Gastrocnemius medialis (tissue), 4 donors: ENCODE data around the gene ERICH6B. TPM values are rescaled to one million over a fixed set of nuclear protein-coding genes. Genes with fewer than 3 reads are reported as not detected.

ENCODE experiments used
- ATAC-seq, 2 donors: fragments of 150-250 bp; one replicate each; pipeline ENCODE4 v1.9.1; 2016
- DNase-seq, 2 donors: peaks; one replicate each; pipeline ENCODE4 v3.0.0-alpha.2; 2019
- H3K27ac ChIP-seq, 4 donors: fragments of 200-600 bp; sonication (generic); 1 replicate in 1 of 4; 2 replicates in 3 of 4; pipeline ENCODE4 v1.5.1; 2016 to 2018; ENCODE audit warnings: mild to moderate bottlenecking in 2 of 4, moderate library complexity in 1 of 4
- H3K27me3 ChIP-seq, 3 donors: fragments of 200-600 bp; sonication (generic) in 2 of 3; 1 replicate in 1 of 3; 2 replicates in 2 of 3; pipeline versions ENCODE4 v1.5.1 to v1.6.0; 2016 to 2019; ENCODE audit warnings: mild to moderate bottlenecking in 1 of 3, moderate library complexity in 1 of 3
- H3K36me3 ChIP-seq, 2 donors: fragments of 200-600 bp; sonication (generic) in 1 of 2; one replicate each; pipeline ENCODE4 v1.5.1; 2017 to 2018
- H3K4me1 ChIP-seq, 2 donors: fragments of 200-600 bp; sonication (generic) in 1 of 2; one replicate each; pipeline ENCODE4 v1.5.1; 2016 to 2017; ENCODE audit warnings: mild to moderate bottlenecking in 2 of 2
- H3K4me3 ChIP-seq, 4 donors: fragments of 200-600 bp; sonication (generic) in 3 of 4; 1 replicate in 1 of 4; 2 replicates in 3 of 4; pipeline ENCODE4 v1.5.1; 2016 to 2019; ENCODE audit warnings: mild to moderate bottlenecking in 2 of 4
- H3K9me3 ChIP-seq, 3 donors: fragments of 200-600 bp; sonication (generic) in 2 of 3; 1 replicate in 1 of 3; 2 replicates in 2 of 3; pipeline ENCODE4 v1.5.1; 2016 to 2019
- POLR2A ChIP-seq, 2 donors: fragments of 450-650 bp; IDR thresholded peaks; one replicate each; pipeline ENCODE4 v1.6.1; 2017; ENCODE audit warnings: antibody characterized with exemption in 2 of 2, mild to moderate bottlenecking in 2 of 2, moderate library complexity in 2 of 2
- in situ Hi-C, 4 donors: fragments of 200-750 bp; cut with MboI; loops; one replicate each; pipeline versions ENCODE4 v1.15.0 to v1.8.0; 2017; ENCODE audit warnings: low sequenced_read_pairs in 4 of 4
- intact Hi-C: fragments of 100-400 bp; cut with DNase I; formaldehyde crosslinking; loops from one replicate; pipeline ENCODE4 v1.15.1; 2023; ENCODE audit warnings: low total_unique reads
- total RNA-seq, 4 donors: library from RNA; depleted of rRNA; stranded (reverse); fragments of >200 nt; gene quantifications; one replicate each; pipeline versions ENCODE4 v1.1.0 to v1.2.3, GENCODE V29; 2016
- TF ChIP-seq, protein P1 (sequence below), 5 experiments: fragments of 450-650 bp in 3 of 5; fragments of 200-600 bp in 2 of 5; sonication (generic) in 2 of 5; IDR thresholded peaks in 4 of 5; conservative IDR thresholded peaks in 1 of 5; 1 replicate in 4 of 5; 2 replicates in 1 of 5; pipeline ENCODE4 v1.5.1; 2016 to 2019; ENCODE audit warnings: antibody characterized with exemption in 5 of 5, mild to moderate bottlenecking in 3 of 5, moderate library complexity in 3 of 5

Gene ERICH6B
- total RNA-seq, 4 donors from 2014 or later = not detected

DNA sequence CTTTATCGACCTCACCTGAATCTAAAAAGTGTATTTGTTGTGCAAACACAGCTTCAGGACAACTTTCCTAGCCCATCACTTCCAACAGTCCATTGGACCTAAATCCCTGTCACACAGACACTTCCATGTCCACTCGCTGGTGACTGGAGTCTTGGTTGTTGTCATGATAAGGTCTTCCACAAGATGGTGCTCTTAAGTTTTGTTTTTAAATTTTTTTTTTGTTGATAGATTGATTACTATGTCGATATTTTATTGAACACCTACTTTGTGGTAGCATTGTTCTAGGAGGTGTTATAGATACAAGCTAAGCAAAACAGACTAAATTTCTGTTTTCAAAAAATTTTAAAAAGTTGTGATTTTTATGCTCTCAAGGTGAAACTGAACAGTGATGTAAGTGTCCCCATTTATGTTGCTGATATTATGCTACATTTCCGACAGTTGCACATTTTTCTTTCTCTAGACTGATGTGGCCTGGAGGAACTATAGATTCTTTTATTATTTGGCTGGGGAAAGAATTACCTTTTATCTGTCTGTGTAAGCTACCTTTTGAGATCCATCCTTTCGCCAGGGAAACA is 8.1 kb upstream of the ERICH6B start:
- TF ChIP-seq, protein P1, sequence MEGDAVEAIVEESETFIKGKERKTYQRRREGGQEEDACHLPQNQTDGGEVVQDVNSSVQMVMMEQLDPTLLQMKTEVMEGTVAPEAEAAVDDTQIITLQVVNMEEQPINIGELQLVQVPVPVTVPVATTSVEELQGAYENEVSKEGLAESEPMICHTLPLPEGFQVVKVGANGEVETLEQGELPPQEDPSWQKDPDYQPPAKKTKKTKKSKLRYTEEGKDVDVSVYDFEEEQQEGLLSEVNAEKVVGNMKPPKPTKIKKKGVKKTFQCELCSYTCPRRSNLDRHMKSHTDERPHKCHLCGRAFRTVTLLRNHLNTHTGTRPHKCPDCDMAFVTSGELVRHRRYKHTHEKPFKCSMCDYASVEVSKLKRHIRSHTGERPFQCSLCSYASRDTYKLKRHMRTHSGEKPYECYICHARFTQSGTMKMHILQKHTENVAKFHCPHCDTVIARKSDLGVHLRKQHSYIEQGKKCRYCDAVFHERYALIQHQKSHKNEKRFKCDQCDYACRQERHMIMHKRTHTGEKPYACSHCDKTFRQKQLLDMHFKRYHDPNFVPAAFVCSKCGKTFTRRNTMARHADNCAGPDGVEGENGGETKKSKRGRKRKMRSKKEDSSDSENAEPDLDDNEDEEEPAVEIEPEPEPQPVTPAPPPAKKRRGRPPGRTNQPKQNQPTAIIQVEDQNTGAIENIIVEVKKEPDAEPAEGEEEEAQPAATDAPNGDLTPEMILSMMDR (IDR thresholded peaks at IDR 0.05 in 4 of 5, conservative IDR thresholded peaks at IDR 0.05 in 1 of 5) = peak in 1 of 5 experiments; percentile 29
- no peak for TF ChIP-seq POLR2A (IDR thresholded peaks at IDR 0.05)
- in situ Hi-C loops = no loop called here

DNA sequence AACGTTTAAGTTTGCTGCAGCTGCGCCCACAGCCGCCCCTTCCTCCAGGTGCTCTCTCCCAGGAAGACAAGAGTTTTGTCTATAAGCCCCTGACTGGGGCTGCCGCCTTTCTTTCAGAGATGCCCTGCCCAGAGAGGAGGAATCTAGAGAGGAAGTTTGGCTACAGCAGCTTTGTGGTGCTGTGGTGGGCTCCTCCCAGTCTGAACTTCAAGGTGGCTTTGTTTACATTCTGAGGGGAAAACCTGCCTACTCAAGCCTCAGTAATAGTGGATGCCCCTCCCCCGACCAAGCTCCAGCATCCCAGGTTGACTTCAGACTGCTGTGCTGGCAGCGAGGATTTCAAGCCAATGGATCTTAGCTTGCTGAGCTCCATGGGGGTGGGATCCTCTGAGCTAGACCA is 6.4 kb upstream of the ERICH6B start:
- in situ Hi-C loops = no loop called here
- no peak for ATAC-seq
- no peak for DNase-seq
- intact Hi-C loops = no loop called here
- no peak overlapping the region for H3K4me3 ChIP-seq
- no peaks in the 10 kb centered on the region for H3K36me3 ChIP-seq
- H3K4me1 ChIP-seq = peaks cover 0 to 4% of the 10 kb centered on the region in 2 donors
- peaks cover 0 to 11% (median 9%) of the 10 kb centered on the region in 3 donors for H3K27me3 ChIP-seq
- TF ChIP-seq, protein P1 (IDR thresholded peaks at IDR 0.05 in 4 of 5, conservative IDR thresholded peaks at IDR 0.05 in 1 of 5) = no peak
- TF ChIP-seq POLR2A (IDR thresholded peaks at IDR 0.05) = no peak
- H3K9me3 ChIP-seq = no peaks in the 10 kb centered on the region
- H3K27ac ChIP-seq = no peak overlapping the region

More for the DNA sequence above, 8.1 kb upstream of the ERICH6B start:
- no peak overlapping the region for H3K27ac ChIP-seq
- DNase-seq = no peak
- peaks cover 0 to 15% of the 10 kb centered on the region in 2 donors for H3K4me1 ChIP-seq
- peaks cover 0 to 9% (median 5%) of the 10 kb centered on the region in 3 donors for H3K27me3 ChIP-seq
- no peak for ATAC-seq
- no peaks in the 10 kb centered on the region for H3K36me3 ChIP-seq
- intact Hi-C loops = no loop called here
- H3K4me3 ChIP-seq = no peak overlapping the region
- H3K9me3 ChIP-seq = no peaks in the 10 kb centered on the region

DNA sequence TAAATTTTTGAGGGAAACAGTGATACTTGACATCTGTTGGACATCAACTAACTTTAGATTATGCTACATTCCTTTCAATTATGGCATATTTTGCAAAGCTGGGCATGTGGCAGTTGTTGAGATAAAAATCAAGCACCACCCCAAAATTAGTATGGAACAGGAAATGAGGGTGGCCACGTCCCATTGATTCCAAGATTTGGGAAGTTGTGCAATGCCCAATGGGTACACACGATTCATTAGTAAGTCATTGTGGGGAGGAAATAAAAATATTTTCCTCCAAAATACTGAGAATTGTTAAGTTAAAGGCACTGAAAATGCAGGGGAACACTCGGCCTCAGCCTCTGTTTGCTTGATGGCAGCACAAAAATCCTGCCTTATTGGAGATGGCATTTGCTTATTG is 7.6 kb downstream of the ERICH6B start:
- intact Hi-C loops = no loop called here

DNA sequence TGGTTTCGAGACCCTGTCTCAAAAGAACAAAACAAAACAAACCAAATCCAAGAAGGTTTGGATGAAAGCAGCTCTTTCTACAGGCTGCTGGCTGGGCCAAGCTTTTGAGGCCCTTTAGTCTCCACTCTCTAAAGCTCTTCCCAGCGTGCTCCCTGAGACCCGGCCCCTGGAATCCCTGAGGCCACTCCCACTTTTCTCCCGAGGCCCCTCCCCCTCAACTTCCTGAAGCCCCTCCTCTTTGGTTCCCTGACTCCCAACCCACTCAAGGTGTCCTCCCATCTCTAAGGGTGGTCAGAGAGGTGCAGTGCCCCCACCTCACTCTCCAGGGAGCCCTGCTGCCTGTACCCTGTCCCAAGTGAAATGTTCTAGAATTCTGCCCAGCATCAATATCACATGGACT is 10.6 kb downstream of the ERICH6B start:
- Histone ChIP-seq H3K36me3 (no peaks in the 10 kb centered on the region), H3K4me1 (peaks cover 0 to 11% of the 10 kb centered on the region in 2 donors), H3K4me3 (no peak overlapping the region), H3K27me3 (peaks cover 0 to 5% (median 0%) of the 10 kb centered on the region in 3 donors), H3K9me3 (no peaks in the 10 kb centered on the region), H3K27ac (no peak overlapping the region)
- in situ Hi-C loops (no loop called here), intact Hi-C loops (no loop called here)
- no peak for ATAC-seq
- no peak for DNase-seq
- TF ChIP-seq POLR2A (IDR thresholded peaks at IDR 0.05) = no peak
- TF ChIP-seq, protein P1 (IDR thresholded peaks at IDR 0.05 in 4 of 5, conservative IDR thresholded peaks at IDR 0.05 in 1 of 5) = no peak

More for the DNA sequence above, 7.6 kb downstream of the ERICH6B start:
- Histone ChIP-seq H3K27me3 (peaks cover 0 to 5% (median 0%) of the 10 kb centered on the region in 3 donors), H3K27ac (no peak overlapping the region), H3K4me1 (no peaks in the 10 kb centered on the region), H3K4me3 (no peak overlapping the region), H3K36me3 (no peaks in the 10 kb centered on the region), H3K9me3 (no peaks in the 10 kb centered on the region)
- no peak for TF ChIP-seq POLR2A (IDR thresholded peaks at IDR 0.05)
- TF ChIP-seq, protein P1 (IDR thresholded peaks at IDR 0.05 in 4 of 5, conservative IDR thresholded peaks at IDR 0.05 in 1 of 5) = no peak
- DNase-seq = no peak
- in situ Hi-C loops = no loop called here
- ATAC-seq = no peak

DNA sequence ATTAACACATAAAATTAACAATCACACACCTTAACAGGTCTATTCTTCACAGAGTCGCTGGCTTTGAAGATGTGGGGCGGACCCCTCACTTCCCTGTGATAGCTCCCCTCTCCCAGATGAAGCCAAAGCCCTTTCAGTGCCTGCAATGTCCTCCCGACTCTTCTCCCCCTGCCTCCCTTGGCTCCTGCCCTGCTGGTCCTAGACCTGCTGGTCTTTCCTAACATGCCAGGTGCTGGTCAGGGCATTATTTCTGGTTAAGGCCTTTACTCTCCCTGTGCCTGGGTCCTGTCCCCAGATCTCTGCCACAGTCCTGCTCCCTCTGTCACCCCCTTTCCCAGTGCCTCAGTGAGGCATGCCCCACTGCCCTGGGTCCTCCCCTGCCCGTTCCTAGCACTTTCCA is 12.2 kb downstream of the ERICH6B start:
- peaks cover 0 to 11% of the 10 kb centered on the region in 2 donors for H3K4me1 ChIP-seq
- no peak overlapping the region for H3K4me3 ChIP-seq
- no peak for DNase-seq
- H3K36me3 ChIP-seq = no peaks in the 10 kb centered on the region
- intact Hi-C loops (no loop called here), in situ Hi-C loops (no loop called here)
- H3K27ac ChIP-seq = no peak overlapping the region
- TF ChIP-seq, protein P1 (IDR thresholded peaks at IDR 0.05 in 4 of 5, conservative IDR thresholded peaks at IDR 0.05 in 1 of 5) = no peak
- no peak for TF ChIP-seq POLR2A (IDR thresholded peaks at IDR 0.05)
- ATAC-seq = no peak
- H3K9me3 ChIP-seq = no peaks in the 10 kb centered on the region
- no peaks in the 10 kb centered on the region for H3K27me3 ChIP-seq
